IMR-90 (cell line): ENCODE measurements around the gene OPA3. TPM values are rescaled to one million over a fixed set of nuclear protein-coding genes. Genes with fewer than 3 reads are reported as not detected.

Experiments
- ATAC-seq: fragments of 200-7000 bp; cut with Tn5 transposase; 2 replicates; pipeline ENCODE4 v1.9.1; 2020; ENCODE audit warnings: low read depth, mild to moderate bottlenecking, moderate library complexity
- BruUV-seq: library from RNA; stranded (reverse); fragments of 400-500 nt; replicated peaks from 2 replicates; lab custom pipeline; 2021; lab: Mats Ljungman, UMichigan
- CTCF ChIA-PET: fragments of 300-600 bp; formaldehyde crosslinking; extraction: SDS; loops from one replicate; lab custom pipeline; 2021; ENCODE audit warnings: antibody characterized with exemption; lab: Yijun Ruan, JAX
- POLR2A ChIA-PET: fragments of 300-600 bp; sonication (Branson Sonifier 250); formaldehyde crosslinking; loops from one replicate; lab custom pipeline; 2022; ENCODE audit warnings: antibody characterized with exemption; ENCODE audit not compliant: unreplicated experiment; lab: Charles Lee
- DNase-seq: peaks from one replicate; pipeline ENCODE4 v3.0.0; 2013
- H2AFZ ChIP-seq: replicated peaks from 2 replicates; pipeline ENCODE3; 2013; ENCODE audit warnings: low read length, mild to moderate bottlenecking; ENCODE audit not compliant: poor library complexity
- H2AK5ac ChIP-seq: 2 replicates; pipeline ENCODE4 v1.6.1; 2013; ENCODE audit warnings: low read depth, low read length, inconsistent platforms
- H2AK9ac ChIP-seq: replicated peaks from 2 replicates; pipeline ENCODE3; 2013; ENCODE audit warnings: mild to moderate bottlenecking, low read depth, low read length, moderate library complexity; ENCODE audit not compliant: poor library complexity
- H2BK120ac ChIP-seq: 2 replicates; pipeline ENCODE4 v1.6.1; 2013; ENCODE audit warnings: low read depth, low read length, inconsistent platforms
- H2BK15ac ChIP-seq: 3 replicates; pipeline ENCODE4 v1.6.1; 2013; ENCODE audit warnings: low read depth, low read length, inconsistent platforms
- H2BK20ac ChIP-seq: 2 replicates; pipeline ENCODE4 v1.6.1; 2013; ENCODE audit warnings: low read depth, mild to moderate bottlenecking, inconsistent platforms, low read length, moderate library complexity
- H2BK5ac ChIP-seq: 2 replicates; pipeline ENCODE4 v1.6.1; 2013; ENCODE audit warnings: mild to moderate bottlenecking, low read depth, low read length, inconsistent platforms; ENCODE audit not compliant: poor library complexity, severe bottlenecking
- H3K14ac ChIP-seq: replicated peaks from 2 replicates; pipeline ENCODE4 v1.6.1; 2013; ENCODE audit warnings: low read depth, low read length, inconsistent platforms
- H3K18ac ChIP-seq: 2 replicates; pipeline ENCODE4 v1.6.1; 2013; ENCODE audit warnings: low read depth, low read length, control low read depth
- H3K23ac ChIP-seq: 2 replicates; pipeline ENCODE4 v1.6.1; 2013; ENCODE audit warnings: low read depth, low read length, inconsistent platforms
- H3K27ac ChIP-seq: 2 replicates; pipeline ENCODE4 v1.5.1; 2013; ENCODE audit warnings: mild to moderate bottlenecking, control low read depth, low read length; ENCODE audit not compliant: insufficient read depth
- H3K27me3 ChIP-seq: 2 replicates; pipeline ENCODE4 v1.6.1; 2013; ENCODE audit warnings: low read length; ENCODE audit not compliant: control insufficient read depth, insufficient read depth
- H3K36me3 ChIP-seq: 2 replicates; pipeline ENCODE4 v1.6.1; 2013; ENCODE audit warnings: low read length, mixed read lengths; ENCODE audit not compliant: control insufficient read depth, insufficient read depth
- H3K4ac ChIP-seq: 2 replicates; pipeline ENCODE4 v1.6.1; 2013; ENCODE audit warnings: low read depth, low read length, inconsistent platforms
- H3K4me1 ChIP-seq: 2 replicates; pipeline ENCODE4 v1.6.1; 2013; ENCODE audit warnings: low read length, mixed read lengths; ENCODE audit not compliant: control insufficient read depth, insufficient read depth
- H3K4me2 ChIP-seq: 2 replicates; pipeline ENCODE4 v1.6.1; 2013; ENCODE audit warnings: low read depth, mild to moderate bottlenecking, control low read depth, low read length, moderate library complexity
- H3K4me3 ChIP-seq: 2 replicates; pipeline ENCODE4 v1.5.1; 2013; ENCODE audit warnings: low read depth, mild to moderate bottlenecking, control low read depth, low read length, moderate library complexity; ENCODE audit not compliant: insufficient read depth
- H3K56ac ChIP-seq: 2 replicates; pipeline ENCODE4 v1.6.1; 2013; ENCODE audit warnings: low read length, inconsistent platforms; ENCODE audit not compliant: insufficient read depth; ENCODE audit errors: extremely low read depth
- H3K79me1 ChIP-seq, 2 experiments: 2 replicates each; pipeline ENCODE4 v1.6.1; 2013; ENCODE audit warnings: low read length in 2 of 2, inconsistent platforms in 1 of 2, low read depth in 1 of 2
- H3K9ac ChIP-seq: 2 replicates; pipeline ENCODE4 v1.6.1; 2013; ENCODE audit warnings: low read depth, low read length, control low read depth
- H3K9me1 ChIP-seq: 2 replicates; pipeline ENCODE4 v1.6.1; 2013; ENCODE audit warnings: low read length, inconsistent platforms; ENCODE audit not compliant: insufficient read depth
- H3K9me3 ChIP-seq: 2 replicates; pipeline ENCODE4 v1.6.1; 2013; ENCODE audit warnings: low read length; ENCODE audit not compliant: control insufficient read depth, insufficient read depth
- H4K20me1 ChIP-seq: 2 replicates; pipeline ENCODE4 v1.6.1; 2013; ENCODE audit warnings: low read length, inconsistent platforms; ENCODE audit not compliant: insufficient read depth
- H4K5ac ChIP-seq: 2 replicates; pipeline ENCODE4 v1.6.1; 2013; ENCODE audit warnings: mild to moderate bottlenecking, low read depth, low read length, control low read depth
- H4K8ac ChIP-seq, 2 experiments: 2 replicates each; pipeline ENCODE4 v1.6.1; 2013; ENCODE audit warnings: low read depth in 2 of 2, low read length in 2 of 2, control low read depth in 1 of 2, inconsistent platforms in 1 of 2
- H4K91ac ChIP-seq: 2 replicates; pipeline ENCODE4 v1.6.1; 2013; ENCODE audit warnings: low read depth, low read length, inconsistent platforms; ENCODE audit not compliant: insufficient read depth
- CEBPB ChIP-seq: IDR thresholded peaks from 2 replicates; pipeline ENCODE4 v1.6.1; 2012; ENCODE audit warnings: low read depth, low read length, improper control_type of control experiment
- FOS ChIP-seq: fragments of 150-350 bp; IDR thresholded peaks from 2 replicates; pipeline ENCODE4 v1.6.1; 2016; ENCODE audit warnings: low read depth, low read length
- MAZ ChIP-seq: IDR thresholded peaks from 2 replicates; pipeline ENCODE4 v1.6.1; 2012; ENCODE audit warnings: low read depth, mild to moderate bottlenecking, low read length, improper control_type of control experiment, moderate library complexity, borderline replicate concordance
- NFE2L2 ChIP-seq: fragments of 150-350 bp; IDR thresholded peaks from 2 replicates; pipeline ENCODE4 v1.6.1; 2016; ENCODE audit warnings: low read depth, mild to moderate bottlenecking, low read length
- POLR2A ChIP-seq: IDR thresholded peaks from 2 replicates; pipeline ENCODE4 v1.6.1; 2012; ENCODE audit warnings: mild to moderate bottlenecking, low read depth, low read length
- USF2 ChIP-seq: fragments of 150-350 bp; IDR thresholded peaks from 2 replicates; pipeline ENCODE4 v1.6.1; 2017; ENCODE audit warnings: mild to moderate bottlenecking, antibody characterized with exemption, low read length, low read depth
- WGBS, 2 experiments: methylation state at CpG; one replicate each; pipeline versions ENCODE4 v1.1.5 to v1.1.7; 2013; ENCODE audit warnings: missing lambda C conversion rate in 2 of 2; ENCODE audit not compliant: insufficient read length in 1 of 2; ENCODE audit errors: extremely low coverage in 2 of 2; 5-methylcytosine and 5-hydroxymethylcytosine counted together
- dilution Hi-C: fragments of 300-500 bp; cut with HindIII; formaldehyde crosslinking; loops from one replicate; pipeline ENCODE4 v1.14.3; 2018; ENCODE audit warnings: low sequenced_read_pairs; ENCODE audit not compliant: unreplicated experiment
- in situ Hi-C: fragments of 300-500 bp; cut with MboI; formaldehyde crosslinking; loops from 3 replicates; pipeline ENCODE4 v1.14.3; 2019; ENCODE audit warnings: low sequenced_read_pairs, inconsistent platforms, mixed read lengths
- intact Hi-C: fragments of 100-400 bp; cut with micrococcal nuclease; formaldehyde crosslinking; loops from 2 replicates; pipeline ENCODE4 v1.10.0; 2022
- polyA plus RNA-seq, 3 experiments: library from polyadenylated mRNA; depleted of rRNA; stranded (reverse); fragments of >200 nt; gene quantifications; 2 replicates each; pipeline ENCODE4 v1.2.3, GENCODE V29; 2012; ENCODE audit warnings: low replicate concordance in 1 of 3
- total RNA-seq: library from RNA; depleted of rRNA; stranded (reverse); fragments of >200 nt; gene quantifications from 2 replicates; pipeline ENCODE4 v1.2.3, GENCODE V29; 2012
- TF ChIP-seq, protein P1 (sequence below): conservative IDR thresholded peaks from 2 replicates; pipeline ENCODE4 v1.5.1; 2012; ENCODE audit warnings: mild to moderate bottlenecking, low read depth, low read length, improper control_type of control experiment

Gene OPA3
- total and polyA plus RNA-seq, 2 of the 4 experiments (the other 2 are of a cell fraction) = 5.2 to 9.6 TPM

- Histone ChIP-seq H2BK20ac (peak overlapping the region; percentile 81; the same call in 1 of the 2 replicates), H3K9me1 (peaks cover 12% of the 10 kb centered on the region), H3K9ac (peak overlapping the region; percentile 29; the same call in 1 of the 2 replicates), H4K91ac (peak overlapping the region; percentile 62; the same call in 1 of the 2 replicates), H4K20me1 (peaks cover 15% of the 10 kb centered on the region), H2AFZ (peak overlapping the region; percentile 82), H3K27me3 (no peaks in the 10 kb centered on the region), H2BK120ac (peak overlapping the region; percentile 76; the same call in 1 of the 2 replicates), H3K27ac (peak overlapping the region; percentile 81), H3K4me2 (0 out of 2 replicates have a peak overlapping the region, but pooled peaks have one; percentile 0), H3K79me1 (peaks cover 0 to 38% of the 10 kb centered on the region in 2 experiments; a peak in 2 of 4 replicates), H3K56ac (no peak overlapping the region), H4K5ac (peak overlapping the region; percentile 32; the same call in 1 of the 2 replicates), H3K4ac (peak overlapping the region; percentile 77), H3K4me1 (peaks cover 11% of the 10 kb centered on the region), H3K18ac (peak overlapping the region; percentile 39; the same call in 1 of the 2 replicates), H3K36me3 (peaks cover under 1% of the 10 kb centered on the region; the same call in 1 of the 2 replicates), H4K8ac (peak overlapping the region; percentile 67 to 76; a peak in 3 of 4 replicates), H3K23ac (peak overlapping the region; percentile 82; the same call in 1 of the 2 replicates), H2BK15ac (peak overlapping the region; percentile 93; the same call in 2 of the 3 replicates), H2BK5ac (peak overlapping the region; percentile 59), H2AK9ac (peak overlapping the region; percentile 79), H2AK5ac (peak overlapping the region; percentile 100), H3K4me3 (no peak overlapping the region), H3K9me3 (no peaks in the 10 kb centered on the region), H3K14ac (peak overlapping the region; percentile 33)
- ATAC-seq (0 out of 2 replicates have a peak, but pooled peaks have one; percentile 2), DNase-seq (peak; percentile 58)
- dilution Hi-C loops = no loop called here
- ChIA-PET CTCF (interaction anchor here (0.7 to 1.5 kb wide), 3 partner anchors 20 to 871 kb away, joined by 3 to 5 read pairs (median 3); no protein-coding TSS in a partner anchor), POLR2A (no interaction called here)
- in situ Hi-C loops = no loop called here
- BruUV-seq = no TSS peak
- TF ChIP-seq USF2 (no peak), MAZ (no peak), POLR2A (no peak), CEBPB (no peak), NFE2L2 (no peak), FOS (peak; percentile 52; the same call in 1 of the 2 replicates)
- TF ChIP-seq, protein P1, sequence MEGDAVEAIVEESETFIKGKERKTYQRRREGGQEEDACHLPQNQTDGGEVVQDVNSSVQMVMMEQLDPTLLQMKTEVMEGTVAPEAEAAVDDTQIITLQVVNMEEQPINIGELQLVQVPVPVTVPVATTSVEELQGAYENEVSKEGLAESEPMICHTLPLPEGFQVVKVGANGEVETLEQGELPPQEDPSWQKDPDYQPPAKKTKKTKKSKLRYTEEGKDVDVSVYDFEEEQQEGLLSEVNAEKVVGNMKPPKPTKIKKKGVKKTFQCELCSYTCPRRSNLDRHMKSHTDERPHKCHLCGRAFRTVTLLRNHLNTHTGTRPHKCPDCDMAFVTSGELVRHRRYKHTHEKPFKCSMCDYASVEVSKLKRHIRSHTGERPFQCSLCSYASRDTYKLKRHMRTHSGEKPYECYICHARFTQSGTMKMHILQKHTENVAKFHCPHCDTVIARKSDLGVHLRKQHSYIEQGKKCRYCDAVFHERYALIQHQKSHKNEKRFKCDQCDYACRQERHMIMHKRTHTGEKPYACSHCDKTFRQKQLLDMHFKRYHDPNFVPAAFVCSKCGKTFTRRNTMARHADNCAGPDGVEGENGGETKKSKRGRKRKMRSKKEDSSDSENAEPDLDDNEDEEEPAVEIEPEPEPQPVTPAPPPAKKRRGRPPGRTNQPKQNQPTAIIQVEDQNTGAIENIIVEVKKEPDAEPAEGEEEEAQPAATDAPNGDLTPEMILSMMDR = no peak
- intact Hi-C loops = loop anchor here (5.0 kb wide), 2 partner anchors 137 to 187 kb away; partner anchors contain the start of genes QPCTL and SNRPD2
- WGBS, 2 experiments = no CpG with 5 or more reads among the region's 8 CpGs
Observed at GRCh38 chr19:45505151-45505995, 79.2 kb downstream of the OPA3 start.
